Stimulated activated CD8-positive, alpha-beta memory T cell treated with anti-CD3 and anti-CD28 coated beads, Interleukin-2, amount 100 ng/mL, for 48 hours (primary cell): ENCODE results near the gene VSIG2.
A peak's percentile ranks its signal among the peaks of the same experiment; 100 is the strongest.

ENCODE experiments used
- DNase-seq, 2 donors: peaks; one replicate each; pipeline ENCODE4 v3.0.0-alpha.2; 2020; ENCODE audit warnings: low read depth in 2 of 2

VSIG2 gene

GRCh38 chr11:124763156-124763947 is 11.3 kb upstream of the VSIG2 start:
- DNase-seq: peak; percentile 77 to 81

GRCh38 chr11:124762624-124763155 is 10.6 kb upstream of the VSIG2 start:
- DNase-seq: no peak

- DNase-seq: peak; percentile 57 to 66
Measured at GRCh38 chr11:124762105-124762623, 10.1 kb upstream of the VSIG2 start, which contains the start of gene ESAM. Gene ESAM, minus strand, starts transcription at chr11:124762290. Its CDS starts 136 bp downstream, at chr11:124762154.

- no peak for DNase-seq
Measured at GRCh38 chr11:124761301-124762104, 9.4 kb upstream of the VSIG2 start.

GRCh38 chr11:124760806-124761205 is 8.8 kb upstream of the VSIG2 start:
- DNase-seq: no peak

- DNase-seq: no peak
Measured at GRCh38 chr11:124760205-124760652, 8.2 kb upstream of the VSIG2 start.

- DNase-seq: no peak
Measured at GRCh38 chr11:124759266-124760204, 7.5 kb upstream of the VSIG2 start.

GRCh38 chr11:124758355-124759265 is 6.6 kb upstream of the VSIG2 start:
- peak; percentile 57 to 59 for DNase-seq

GRCh38 chr11:124757320-124757719 is 5.3 kb upstream of the VSIG2 start:
- DNase-seq: no peak

- DNase-seq: no peak
Measured at GRCh38 chr11:124756753-124757227, 4.7 kb upstream of the VSIG2 start.

- no peak for DNase-seq
Measured at GRCh38 chr11:124756033-124756752, 4.1 kb upstream of the VSIG2 start.

- DNase-seq: no peak
Measured at GRCh38 chr11:124754710-124755109, 2.7 kb upstream of the VSIG2 start.

- DNase-seq: no peak
Measured at GRCh38 chr11:124754309-124754708, 2.3 kb upstream of the VSIG2 start.

GRCh38 chr11:124753624-124754023 is 1.6 kb upstream of the VSIG2 start:
- DNase-seq: no peak

- DNase-seq: no peak
Measured at GRCh38 chr11:124753205-124753604, 1.1 kb upstream of the VSIG2 start.

GRCh38 chr11:124752471-124753102 is 532 bp upstream of the VSIG2 start:
- DNase-seq: no peak

- no peak for DNase-seq
Measured at GRCh38 chr11:124751391-124751740, 689 bp downstream of the VSIG2 start.

- DNase-seq: no peak
Measured at GRCh38 chr11:124749912-124750311, 2.1 kb downstream of the VSIG2 start.
